Suprapubic skin (tissue), 4 donors: ENCODE data around the gene PDE4D.

Source experiments
- EP300 ChIP-seq: sonication (generic); formaldehyde crosslinking; IDR thresholded peaks from one replicate; pipeline ENCODE4 v1.6.1; 2017; ENCODE audit warnings: antibody characterized with exemption
- POLR2AphosphoS5 ChIP-seq, 3 donors: sonication (generic); formaldehyde crosslinking; IDR thresholded peaks; one replicate each; pipeline ENCODE4 v1.6.1; 2017; ENCODE audit warnings: antibody characterized with exemption in 3 of 3
- TF ChIP-seq, protein P1 (sequence below), 2 donors: fragments of 200-600 bp in 1 of 2; fragments of 450-650 bp in 1 of 2; sonication (generic) in 1 of 2; IDR thresholded peaks; one replicate each; pipeline ENCODE4 v1.5.1; 2016 to 2019; ENCODE audit warnings: antibody characterized with exemption in 2 of 2, mild to moderate bottlenecking in 1 of 2, moderate library complexity in 1 of 2

DNA sequence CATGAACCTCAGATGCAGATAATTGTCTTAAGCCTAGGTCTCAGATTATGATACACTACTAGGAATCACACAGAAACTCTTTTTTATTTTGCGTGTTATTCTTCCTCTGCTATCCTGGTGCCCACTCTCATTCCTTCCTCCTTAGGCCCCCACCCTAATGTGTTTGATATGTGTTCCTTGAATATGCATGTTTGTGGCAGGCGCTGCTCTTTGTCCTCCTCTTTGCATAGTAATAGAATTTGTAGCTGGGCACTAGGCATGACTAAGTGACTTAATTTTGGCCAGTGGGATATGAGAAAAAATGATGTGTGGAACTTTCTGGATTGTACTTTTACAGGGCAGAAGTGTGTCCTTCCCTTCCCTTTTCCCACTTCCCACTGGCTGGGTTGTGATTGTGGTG, 965.6 kb downstream of the PDE4D start:
- TF ChIP-seq, protein P1, sequence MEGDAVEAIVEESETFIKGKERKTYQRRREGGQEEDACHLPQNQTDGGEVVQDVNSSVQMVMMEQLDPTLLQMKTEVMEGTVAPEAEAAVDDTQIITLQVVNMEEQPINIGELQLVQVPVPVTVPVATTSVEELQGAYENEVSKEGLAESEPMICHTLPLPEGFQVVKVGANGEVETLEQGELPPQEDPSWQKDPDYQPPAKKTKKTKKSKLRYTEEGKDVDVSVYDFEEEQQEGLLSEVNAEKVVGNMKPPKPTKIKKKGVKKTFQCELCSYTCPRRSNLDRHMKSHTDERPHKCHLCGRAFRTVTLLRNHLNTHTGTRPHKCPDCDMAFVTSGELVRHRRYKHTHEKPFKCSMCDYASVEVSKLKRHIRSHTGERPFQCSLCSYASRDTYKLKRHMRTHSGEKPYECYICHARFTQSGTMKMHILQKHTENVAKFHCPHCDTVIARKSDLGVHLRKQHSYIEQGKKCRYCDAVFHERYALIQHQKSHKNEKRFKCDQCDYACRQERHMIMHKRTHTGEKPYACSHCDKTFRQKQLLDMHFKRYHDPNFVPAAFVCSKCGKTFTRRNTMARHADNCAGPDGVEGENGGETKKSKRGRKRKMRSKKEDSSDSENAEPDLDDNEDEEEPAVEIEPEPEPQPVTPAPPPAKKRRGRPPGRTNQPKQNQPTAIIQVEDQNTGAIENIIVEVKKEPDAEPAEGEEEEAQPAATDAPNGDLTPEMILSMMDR (IDR thresholded peaks at IDR 0.05) = no peak
- TF ChIP-seq EP300 (no peak), POLR2AphosphoS5 (IDR thresholded peaks at IDR 0.05) (no peak)
